ENCODE data around the gene CNKSR2. TPM values are rescaled to one million over a fixed set of nuclear protein-coding genes. Genes with fewer than 3 reads are reported as not detected.

The CNKSR2 gene
- polyA plus RNA-seq, 4 donors, result 0.78 to 1.5 (median 1.2) TPM

- DNase-seq (ENCODE audit: low read depth in 4 of 4, low spot score in 2 of 4), result no peak
These were observed 287.1 kb downstream of the CNKSR2 start for GRCh38 chrX:21661316-21661715.

GRCh38 chrX:21662761-21663160 is 288.5 kb downstream of the CNKSR2 start:
- no peak for DNase-seq (ENCODE audit: low read depth in 4 of 4, low spot score in 2 of 4)

GRCh38 chrX:21666252-21666651 is 292.0 kb downstream of the CNKSR2 start:
- no peak for DNase-seq (ENCODE audit: low read depth in 4 of 4, low spot score in 2 of 4)

GRCh38 chrX:21666679-21667078 is 292.5 kb downstream of the CNKSR2 start:
- no peak for DNase-seq (ENCODE audit: low read depth in 4 of 4, low spot score in 2 of 4)

- DNase-seq (ENCODE audit: low read depth in 4 of 4, low spot score in 2 of 4), result no peak
These were observed 300.4 kb downstream of the CNKSR2 start for GRCh38 chrX:21674430-21675186.

- no peak for DNase-seq (ENCODE audit: low read depth in 4 of 4, low spot score in 2 of 4)
These were observed 301.7 kb downstream of the CNKSR2 start for GRCh38 chrX:21675931-21676330.

- no peak for DNase-seq (ENCODE audit: low read depth in 4 of 4, low spot score in 2 of 4)
These were observed 303.9 kb downstream of the CNKSR2 start for GRCh38 chrX:21678048-21678612.

GRCh38 chrX:21683941-21684340 is 309.7 kb downstream of the CNKSR2 start:
- DNase-seq (ENCODE audit: low read depth in 4 of 4, low spot score in 2 of 4), result no peak

GRCh38 chrX:21691512-21692018 is 317.3 kb downstream of the CNKSR2 start:
- no peak for DNase-seq (ENCODE audit: low read depth in 4 of 4, low spot score in 2 of 4)

GRCh38 chrX:21698272-21698671 is 324.1 kb downstream of the CNKSR2 start:
- DNase-seq (ENCODE audit: low read depth in 4 of 4, low spot score in 2 of 4), result no peak

- no peak for DNase-seq (ENCODE audit: low read depth in 4 of 4, low spot score in 2 of 4)
These were observed 324.9 kb downstream of the CNKSR2 start for GRCh38 chrX:21699136-21699535.

- DNase-seq (ENCODE audit: low read depth in 4 of 4, low spot score in 2 of 4), result no peak
These were observed 326.1 kb downstream of the CNKSR2 start for GRCh38 chrX:21700275-21700674.

GRCh38 chrX:21700967-21701366 is 326.7 kb downstream of the CNKSR2 start:
- no peak for DNase-seq (ENCODE audit: low read depth in 4 of 4, low spot score in 2 of 4)

GRCh38 chrX:21702725-21703124 is 328.5 kb downstream of the CNKSR2 start:
- DNase-seq (ENCODE audit: low read depth in 4 of 4, low spot score in 2 of 4), result no peak

Data from left renal cortex interstitium (tissue), 4 donors.